GM18907 (cell line): ENCODE measurements around the gene CDK18.

ENCODE experiments used
- ATAC-seq: cut with Tn5 transposase; IDR thresholded peaks from one replicate; pipeline ENCODE4 v1.9.1; 2021; ENCODE audit warnings: mild to moderate bottlenecking, moderate library complexity; ENCODE audit not compliant: unreplicated experiment

CDK18 gene

GRCh38 chr1:205521686-205522085, 17.2 kb downstream of the CDK18 start:
- no peak for ATAC-seq

- ATAC-seq: no peak
These were observed 18.2 kb downstream of the CDK18 start for GRCh38 chr1:205522692-205523091.

GRCh38 chr1:205523261-205523890, 18.9 kb downstream of the CDK18 start:
- ATAC-seq: no peak

- no peak for ATAC-seq
These were observed 19.7 kb downstream of the CDK18 start for GRCh38 chr1:205523891-205524793.

DNA sequence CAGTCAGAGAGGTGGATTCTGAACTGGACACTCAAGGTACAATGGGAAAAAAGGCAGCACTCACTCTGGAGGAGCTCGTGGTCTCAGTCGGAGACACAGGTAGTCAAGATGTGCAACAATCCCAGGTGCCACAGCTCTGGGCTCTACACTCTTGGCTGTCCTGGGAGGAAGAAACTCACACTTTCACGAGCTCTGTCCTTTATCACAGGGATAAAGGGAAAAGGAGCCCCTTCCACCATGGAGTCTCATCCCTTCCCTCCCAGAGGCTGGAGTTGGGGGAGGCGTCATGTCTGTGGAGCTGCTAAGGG, 20.3 kb downstream of the CDK18 start:
- ATAC-seq: no peak

GRCh38 chr1:205525495-205526285, 21.2 kb downstream of the CDK18 start:
- no peak for ATAC-seq

- no peak for ATAC-seq
These were observed 22.0 kb downstream of the CDK18 start for GRCh38 chr1:205526431-205526830.

GRCh38 chr1:205527931-205528330, 23.5 kb downstream of the CDK18 start:
- no peak for ATAC-seq

DNA sequence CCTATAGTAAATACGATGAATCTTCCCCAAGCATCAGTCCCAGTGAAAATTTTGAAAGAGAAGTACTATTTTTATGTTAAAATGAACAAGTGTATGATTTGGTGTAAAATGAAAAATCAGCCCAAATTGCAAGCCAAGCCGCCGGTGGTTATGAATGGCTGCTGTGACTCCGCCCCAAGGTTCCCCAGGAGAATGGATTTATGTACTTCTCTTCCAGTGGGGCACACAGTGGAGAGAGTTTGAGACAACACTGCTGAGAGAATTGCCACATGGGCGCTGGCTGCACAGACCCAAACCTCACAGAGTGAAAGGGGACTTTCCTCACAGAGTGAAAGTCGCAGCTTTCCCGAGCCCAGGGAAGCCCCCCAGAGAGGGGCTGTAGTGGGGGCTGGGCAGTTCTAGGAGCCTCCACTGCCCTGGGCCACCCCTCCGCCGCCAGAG, 24.0 kb downstream of the CDK18 start:
- no peak for ATAC-seq

DNA sequence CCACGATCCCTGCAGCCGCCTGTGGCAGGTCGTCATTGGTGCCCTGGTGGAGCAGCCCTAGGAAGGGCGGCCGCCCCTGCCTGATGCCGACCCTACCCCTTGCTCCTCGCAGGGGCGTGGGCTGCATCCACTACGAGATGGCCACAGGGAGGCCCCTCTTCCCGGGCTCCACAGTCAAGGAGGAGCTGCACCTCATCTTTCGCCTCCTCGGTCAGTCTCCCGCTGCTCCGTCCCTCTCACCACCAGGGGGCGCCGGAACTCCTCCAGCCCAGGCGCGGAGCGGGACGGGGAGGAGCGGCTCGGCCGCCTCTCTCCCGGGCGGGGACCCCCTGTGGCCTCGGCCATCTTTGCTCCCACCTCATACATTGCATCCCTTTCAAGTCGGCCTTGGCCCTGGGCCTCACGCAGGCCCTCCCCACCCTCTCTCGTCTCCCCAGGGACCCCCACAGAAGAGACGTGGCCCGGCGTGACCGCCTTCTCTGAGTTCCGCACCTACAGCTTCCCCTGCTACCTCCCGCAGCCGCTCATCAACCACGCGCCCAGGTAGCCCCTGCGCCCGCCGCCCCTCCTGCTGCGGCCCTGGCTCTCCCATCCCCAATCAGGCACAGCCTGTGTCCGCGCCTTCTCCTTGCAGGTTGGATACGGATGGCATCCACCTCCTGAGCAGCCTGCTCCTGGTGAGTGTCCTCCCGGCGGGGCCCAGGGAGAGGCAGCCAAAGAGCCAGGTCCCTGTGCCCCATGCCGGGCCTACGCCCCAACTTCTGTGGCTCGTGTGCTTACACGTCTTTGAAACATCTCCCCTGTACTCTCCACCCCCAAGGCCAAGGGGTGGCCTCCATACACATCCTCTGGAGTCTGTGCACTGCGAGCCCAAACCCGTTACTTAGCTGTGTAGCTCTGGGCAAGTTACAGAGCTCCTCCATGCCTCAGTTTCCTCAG, 24.7 kb downstream of the CDK18 start:
- no peak for ATAC-seq

- no peak for ATAC-seq
These were observed 25.6 kb downstream of the CDK18 start for GRCh38 chr1:205530116-205530515.

DNA sequence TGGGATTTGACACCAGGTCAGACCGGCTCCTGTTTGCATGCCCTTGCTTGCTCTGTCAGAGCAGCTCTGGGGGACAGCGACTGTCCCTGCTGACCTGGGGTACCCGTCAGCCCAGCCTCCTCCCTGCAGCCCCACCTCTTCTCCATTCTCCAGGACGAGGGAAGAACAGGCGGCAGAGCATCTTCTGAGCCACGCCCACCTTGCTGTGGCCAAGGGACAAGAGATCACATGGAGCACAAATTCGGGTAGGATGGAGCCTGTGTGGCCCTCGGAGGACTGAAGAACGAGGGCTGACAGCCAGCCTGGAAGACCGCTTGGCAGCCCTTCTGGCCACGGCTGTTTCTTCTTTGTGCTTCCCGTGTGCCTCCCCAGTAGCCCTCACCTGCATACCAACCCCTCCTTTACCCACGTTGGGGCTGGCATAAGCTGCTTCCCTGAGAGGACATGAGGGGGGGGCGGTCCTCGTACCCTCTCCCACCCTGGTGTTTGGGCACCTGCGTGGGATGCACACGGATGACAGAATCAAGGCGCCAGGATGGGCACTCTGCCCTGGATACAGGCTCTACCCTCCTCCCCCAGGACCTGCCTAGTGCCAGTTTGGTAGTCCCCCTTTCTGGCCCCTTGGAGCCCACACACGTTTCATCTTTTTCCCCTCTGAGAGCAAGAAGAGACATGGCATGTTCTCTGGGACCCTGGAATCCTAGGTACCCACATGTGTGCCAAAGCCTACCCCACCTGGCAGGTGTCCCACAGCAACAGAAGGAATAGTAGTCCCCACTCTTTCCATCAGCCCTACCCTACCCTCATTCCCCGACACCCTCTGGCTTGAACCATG, 26.9 kb downstream of the CDK18 start:
- ATAC-seq: no peak

- ATAC-seq: no peak
These were observed 27.8 kb downstream of the CDK18 start for GRCh38 chr1:205532026-205532898.

DNA sequence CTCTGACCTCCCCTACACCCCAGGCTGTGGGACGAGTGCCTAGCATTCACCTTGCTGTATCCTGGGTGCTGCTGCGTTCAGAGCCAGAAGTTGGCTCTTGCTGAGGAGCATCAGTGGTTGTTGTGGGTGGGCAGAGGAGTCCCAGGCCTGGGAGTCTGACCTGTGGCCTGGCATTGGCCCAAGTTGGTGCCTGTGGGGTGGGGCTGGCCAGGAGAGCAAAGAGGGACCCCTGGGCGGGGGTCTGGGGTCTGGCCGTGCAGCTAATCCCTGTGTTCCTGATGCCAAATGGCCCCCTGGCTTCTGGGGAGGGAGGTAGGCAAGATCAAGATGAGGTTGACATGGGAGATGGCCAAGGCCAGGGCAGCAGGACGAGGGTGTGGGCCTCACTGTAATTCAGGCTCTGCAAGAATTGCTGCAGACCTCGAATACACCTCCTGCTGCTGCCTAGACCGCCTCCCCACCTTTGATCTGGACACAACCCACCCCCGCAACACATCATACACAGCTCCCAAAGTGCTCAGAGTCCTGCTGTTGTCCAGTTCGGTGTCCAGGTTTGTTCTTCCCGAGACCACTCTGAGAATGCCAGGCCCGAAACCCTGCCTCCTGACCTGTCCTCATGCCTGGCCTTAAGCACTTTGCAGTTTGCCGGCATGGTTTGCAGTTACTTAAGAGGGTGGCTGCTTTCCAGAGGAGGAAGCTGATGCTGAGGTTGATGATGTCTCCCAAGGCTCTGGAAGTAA, 28.7 kb downstream of the CDK18 start:
- no peak for ATAC-seq

- ATAC-seq: no peak
These were observed 29.4 kb downstream of the CDK18 start for GRCh38 chr1:205533748-205534443.

DNA sequence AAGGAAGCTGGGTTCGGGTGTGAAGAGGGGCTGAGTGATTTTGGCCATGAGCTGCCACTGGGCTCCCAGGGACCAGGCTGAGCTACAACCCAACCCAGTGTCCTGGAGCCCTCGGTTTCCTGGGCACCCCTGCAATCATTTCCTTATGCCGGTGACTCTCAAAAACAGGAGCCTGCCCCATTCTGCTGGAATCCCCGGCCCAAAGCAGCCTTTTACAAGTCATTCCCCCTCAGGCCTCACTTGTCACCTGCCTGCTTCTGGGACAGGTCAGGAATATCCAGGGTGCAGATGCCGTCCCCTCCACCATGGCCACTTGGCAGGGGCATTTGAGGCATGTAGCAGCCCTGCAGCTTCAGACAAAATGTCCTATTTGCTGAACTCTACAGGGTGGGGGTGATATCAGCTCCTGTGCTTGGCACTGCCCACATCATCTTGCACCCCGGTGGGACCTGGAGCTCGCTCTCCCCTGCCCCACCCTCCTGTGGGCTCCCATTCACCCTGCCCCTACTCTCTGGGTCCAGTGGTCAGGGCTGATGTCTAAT, 30.0 kb downstream of the CDK18 start:
- ATAC-seq: no peak

DNA sequence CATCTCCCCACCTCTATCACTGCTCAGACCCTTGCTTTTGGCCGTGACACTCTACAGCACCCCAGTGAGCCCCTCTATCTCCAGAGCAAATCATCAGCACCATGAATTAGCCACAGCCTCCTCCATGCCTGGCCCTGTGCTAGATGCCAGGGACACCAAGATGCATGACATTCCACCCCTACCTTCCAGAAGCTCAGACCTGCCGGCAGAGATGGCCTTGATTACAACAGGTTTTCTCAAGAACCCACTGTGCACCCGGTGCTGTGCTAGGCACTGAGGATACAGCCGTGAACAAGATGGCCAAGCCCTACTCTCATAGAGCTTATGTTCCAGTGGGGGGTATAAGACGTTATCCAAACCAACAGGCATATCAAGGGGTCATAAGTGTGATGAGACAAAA, 30.6 kb downstream of the CDK18 start:
- ATAC-seq: no peak
